Stimulated activated CD4-positive, alpha-beta T cell treated with anti-CD3 and anti-CD28 coated beads, Interleukin-12 subunit alpha, Interleukin-12 subunit beta, amount 100 ng/mL, for 24 hours (primary cell): ENCODE measurements around the gene MYOM3.
"Not testable (repeated sequence)": the region's sequence is repeated elsewhere in the genome, so short reads cannot be mapped to it uniquely, and the experiment has no call there.

ENCODE experiments used
- DNase-seq, 2 experiments: peaks; one replicate each; pipeline ENCODE4 v3.0.0-alpha.2; 2020; ENCODE audit warnings: low read depth in 2 of 2

Gene MYOM3

DNA sequence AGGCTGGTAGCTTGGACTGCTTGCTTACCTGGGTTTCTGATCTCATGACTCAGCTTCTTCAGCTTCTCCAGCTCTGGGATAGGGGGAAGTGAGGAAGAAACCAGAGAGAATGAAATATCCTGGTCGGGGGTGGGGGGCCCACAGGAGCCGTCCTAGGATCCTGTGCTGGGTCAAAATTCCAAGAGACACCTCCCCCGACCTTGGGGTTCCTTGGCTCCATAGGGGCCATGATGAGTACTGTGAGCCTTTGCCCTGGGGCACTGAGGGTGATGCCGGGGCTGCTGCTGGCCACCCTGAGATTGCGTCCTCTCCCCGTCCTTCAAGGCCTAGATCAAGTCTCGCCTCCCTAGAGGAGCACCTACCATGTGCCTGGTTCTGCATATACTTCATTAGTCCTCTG lies 40.0 kb downstream of the MYOM3 start:
- DNase-seq: no peak

DNA sequence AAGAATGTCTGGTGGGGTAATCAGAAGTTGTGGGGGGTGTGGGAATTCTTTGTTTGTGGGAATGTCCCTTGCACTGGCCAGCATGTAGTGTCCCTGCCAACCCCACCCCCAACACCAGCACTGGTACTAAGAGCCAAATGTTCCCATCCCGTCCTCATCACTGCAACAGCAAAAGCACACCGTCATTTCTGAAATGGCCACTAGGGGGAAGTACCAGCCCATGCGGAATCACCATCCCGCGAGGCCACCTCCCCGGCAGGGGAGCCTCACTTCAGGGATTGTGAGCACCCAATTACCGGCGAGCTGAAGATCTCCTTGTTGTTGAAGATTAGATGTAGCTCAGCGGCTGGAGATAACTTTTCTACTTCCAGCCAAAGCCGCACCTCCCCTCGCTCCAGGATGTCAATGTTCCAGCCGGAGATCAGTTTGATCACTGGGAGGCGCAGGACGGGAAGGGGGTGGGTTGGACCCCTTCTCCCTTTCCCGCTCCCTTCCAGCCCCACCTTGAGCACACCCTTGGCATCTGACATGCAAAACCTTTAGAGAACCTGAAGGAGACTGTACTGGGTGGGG lies 41.0 kb downstream of the MYOM3 start:
- peak; percentile 57 to 65 for DNase-seq

DNA sequence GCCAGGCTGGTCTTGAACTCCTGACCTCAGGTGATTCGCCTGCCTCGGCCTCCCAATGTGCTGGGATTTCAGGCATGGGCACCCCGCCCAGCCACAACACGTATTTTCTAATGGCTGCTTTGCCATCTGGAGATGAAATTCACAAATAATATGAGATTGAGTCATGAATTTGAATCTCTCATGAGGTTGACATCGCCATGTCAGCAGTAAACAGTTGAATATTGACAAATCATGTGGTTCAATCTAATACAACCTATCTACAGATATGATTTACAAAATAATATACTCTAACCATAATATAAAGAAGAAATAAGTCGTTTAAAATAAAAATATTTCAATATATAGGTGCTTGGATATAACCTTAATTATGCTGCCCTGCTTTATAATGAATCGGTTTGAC lies 42.1 kb downstream of the MYOM3 start:
- DNase-seq: no peak

DNA sequence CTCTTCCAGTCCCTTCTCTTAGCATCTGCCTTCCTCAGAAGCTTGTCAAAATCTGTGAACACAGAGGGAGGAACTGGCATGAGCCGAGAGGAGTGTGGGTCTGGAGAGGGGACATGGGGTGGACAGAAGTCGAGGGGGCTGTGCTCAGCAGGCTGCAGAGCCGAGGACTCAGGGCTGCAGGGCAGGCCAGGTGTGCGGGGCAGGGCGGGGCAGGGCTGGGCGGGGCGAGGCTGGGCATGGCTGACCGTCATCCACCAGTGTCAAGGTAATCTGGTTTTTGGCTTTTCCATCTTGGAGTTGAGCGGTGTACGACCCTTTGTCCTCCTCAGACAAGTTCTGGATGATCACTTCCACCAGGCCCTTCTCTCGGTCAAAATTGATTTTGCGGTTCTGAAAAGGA lies 44.0 kb downstream of the MYOM3 start:
- DNase-seq: no peak

DNA sequence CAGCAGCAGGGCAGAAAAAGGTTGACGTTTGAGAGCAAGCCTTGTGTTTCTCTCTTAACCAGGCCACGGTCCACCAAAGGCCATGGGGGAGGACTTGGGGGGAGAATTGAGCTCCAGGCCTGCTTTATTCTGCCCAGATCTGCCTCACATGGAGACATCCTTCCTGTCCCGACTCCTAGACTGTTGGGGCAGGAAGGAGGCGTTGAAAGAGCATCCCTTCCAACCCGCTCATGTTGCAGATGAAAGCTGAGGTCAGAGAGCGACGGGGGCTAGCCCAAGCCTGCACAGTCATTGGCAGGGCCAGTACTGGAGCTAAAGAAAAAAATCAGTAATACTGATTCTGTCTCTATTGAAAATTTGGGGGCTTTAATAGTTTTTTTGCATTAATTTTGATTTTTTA lies 46.6 kb downstream of the MYOM3 start:
- DNase-seq: no peak

DNA sequence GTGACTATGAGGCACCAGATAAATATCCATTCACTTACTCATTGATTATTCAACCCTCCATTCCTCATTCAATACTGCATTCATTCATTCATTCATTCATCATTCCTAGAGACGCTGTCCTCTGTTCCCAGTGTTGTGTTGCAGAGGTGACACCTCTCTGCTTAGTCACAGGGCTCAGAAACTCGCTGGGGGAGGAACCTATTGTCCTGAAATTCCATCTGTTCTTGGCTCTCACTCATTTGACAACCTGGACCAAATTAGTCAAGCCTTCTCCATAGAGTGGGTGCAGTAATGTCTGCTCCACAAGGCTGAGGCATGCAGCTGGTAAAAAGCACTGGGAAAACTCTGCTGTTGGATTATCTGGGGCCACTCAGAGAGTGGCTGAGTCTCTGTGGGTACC lies 49.7 kb downstream of the MYOM3 start:
- no peak for DNase-seq

DNA sequence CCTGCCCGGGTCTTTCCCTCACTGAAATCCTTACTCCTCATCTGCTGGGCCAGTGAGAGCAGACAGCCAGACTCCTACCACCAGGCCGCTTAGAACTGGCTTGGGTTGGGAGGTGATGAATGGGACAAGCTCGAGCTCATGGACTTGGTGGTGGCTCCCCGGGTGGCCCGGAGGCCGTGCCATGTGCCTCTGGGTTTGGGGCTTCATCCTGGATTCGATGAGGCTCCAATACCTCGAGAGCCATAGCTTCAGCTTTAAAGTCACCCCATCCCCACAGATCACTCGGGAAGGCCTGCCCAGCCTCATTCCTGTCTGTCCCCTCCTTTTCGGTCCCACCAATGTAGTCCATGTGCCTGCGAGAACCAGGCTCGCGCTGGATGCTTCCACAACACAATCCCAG lies 51.5 kb downstream of the MYOM3 start:
- no peak for DNase-seq

DNA sequence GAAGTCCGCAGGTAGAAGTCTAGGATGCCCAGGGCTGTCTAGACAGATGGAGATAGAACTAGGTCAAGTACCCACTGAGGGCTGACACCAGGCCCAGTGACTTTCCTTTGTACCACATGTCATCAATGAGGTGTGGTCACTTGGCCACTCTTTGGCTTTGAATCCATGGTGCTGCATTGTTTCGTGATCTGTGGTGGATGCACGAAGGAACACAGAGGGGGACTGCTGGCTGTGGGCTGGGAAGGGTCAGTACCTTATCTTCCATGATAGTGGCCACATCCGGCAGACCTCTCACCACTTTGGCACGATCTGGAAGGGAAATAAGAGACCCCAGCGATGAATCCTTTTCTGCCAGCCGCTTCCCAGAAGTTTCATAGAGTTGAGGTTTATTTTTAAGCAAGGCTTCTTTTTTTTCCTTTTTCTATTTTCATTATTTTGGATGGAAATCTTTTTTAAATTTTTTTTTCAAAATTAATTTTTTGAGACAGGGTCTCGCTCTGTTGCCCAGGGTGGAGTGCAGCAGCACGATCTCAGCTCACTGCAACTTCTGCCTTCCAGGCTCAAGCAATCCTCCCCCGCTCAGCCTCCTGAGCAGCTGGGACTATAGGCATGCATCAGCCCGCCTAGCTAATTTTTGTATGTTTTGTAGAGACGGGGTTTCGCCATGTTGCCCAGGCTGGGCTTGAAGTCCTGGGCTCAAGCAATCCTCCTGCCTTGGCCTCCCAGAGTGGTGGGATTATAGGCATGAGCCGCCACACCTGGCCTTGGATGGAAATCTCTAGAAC lies 53.1 kb downstream of the MYOM3 start:
- DNase-seq: no peak

DNA sequence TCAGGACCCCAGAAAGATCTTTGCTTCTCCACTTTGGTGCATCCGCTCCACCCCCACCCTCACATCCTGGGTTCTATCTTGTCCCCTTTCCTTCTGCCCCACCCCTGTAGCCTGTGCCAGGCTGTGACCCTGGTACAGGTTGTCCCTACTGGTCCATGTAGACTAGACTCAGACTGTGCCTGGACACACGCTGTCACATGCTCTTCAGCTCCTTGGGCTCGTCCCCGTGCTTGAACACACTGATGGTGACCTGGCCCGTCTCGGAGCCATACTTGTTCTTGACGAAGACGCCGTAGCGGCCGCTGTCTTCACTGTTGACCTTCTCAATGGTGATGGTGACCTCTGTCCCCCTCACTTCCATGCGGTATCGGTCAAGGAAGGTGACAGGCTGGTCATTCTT lies 54.8 kb downstream of the MYOM3 start:
- no peak for DNase-seq

DNA sequence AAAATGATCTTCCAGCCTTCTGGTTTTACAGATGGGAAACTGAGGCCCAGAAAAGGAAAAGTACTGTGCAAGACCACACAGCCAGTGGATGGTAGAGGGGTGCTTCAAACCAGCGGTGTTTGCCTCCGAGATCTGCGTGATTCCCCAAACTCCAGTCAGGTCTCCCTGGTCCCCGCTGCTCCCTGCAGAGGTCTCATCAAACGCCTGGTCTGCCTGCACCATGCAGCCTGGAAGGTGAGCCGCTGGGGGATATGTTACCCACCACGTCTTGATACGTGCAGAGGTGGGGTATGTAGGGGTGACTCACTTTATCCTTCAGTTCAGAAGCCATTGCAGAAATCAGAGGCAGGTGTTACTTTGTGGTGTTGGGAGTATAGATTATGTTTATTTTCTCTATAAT lies 56.3 kb downstream of the MYOM3 start:
- DNase-seq: no peak

DNA sequence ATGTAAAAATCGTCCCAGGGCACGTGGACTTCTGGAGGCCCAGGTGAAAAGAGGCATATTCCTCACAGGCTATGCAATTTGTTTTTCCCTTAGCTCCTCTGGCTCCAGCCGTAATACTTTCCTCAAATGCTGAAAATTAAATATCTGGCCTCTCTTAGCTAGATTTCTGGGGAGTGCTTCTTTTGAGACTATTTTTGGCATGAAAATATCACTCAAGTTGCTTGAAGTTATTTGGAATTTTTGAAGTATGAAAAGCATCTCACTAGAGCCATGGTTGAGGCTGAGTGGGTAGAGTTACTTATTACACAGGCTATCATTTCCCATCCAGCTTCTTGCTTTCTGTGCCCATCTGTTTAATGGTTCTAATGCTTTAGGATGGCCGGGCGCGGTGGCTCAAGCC lies 59.7 kb downstream of the MYOM3 start:
- no peak for DNase-seq

DNA sequence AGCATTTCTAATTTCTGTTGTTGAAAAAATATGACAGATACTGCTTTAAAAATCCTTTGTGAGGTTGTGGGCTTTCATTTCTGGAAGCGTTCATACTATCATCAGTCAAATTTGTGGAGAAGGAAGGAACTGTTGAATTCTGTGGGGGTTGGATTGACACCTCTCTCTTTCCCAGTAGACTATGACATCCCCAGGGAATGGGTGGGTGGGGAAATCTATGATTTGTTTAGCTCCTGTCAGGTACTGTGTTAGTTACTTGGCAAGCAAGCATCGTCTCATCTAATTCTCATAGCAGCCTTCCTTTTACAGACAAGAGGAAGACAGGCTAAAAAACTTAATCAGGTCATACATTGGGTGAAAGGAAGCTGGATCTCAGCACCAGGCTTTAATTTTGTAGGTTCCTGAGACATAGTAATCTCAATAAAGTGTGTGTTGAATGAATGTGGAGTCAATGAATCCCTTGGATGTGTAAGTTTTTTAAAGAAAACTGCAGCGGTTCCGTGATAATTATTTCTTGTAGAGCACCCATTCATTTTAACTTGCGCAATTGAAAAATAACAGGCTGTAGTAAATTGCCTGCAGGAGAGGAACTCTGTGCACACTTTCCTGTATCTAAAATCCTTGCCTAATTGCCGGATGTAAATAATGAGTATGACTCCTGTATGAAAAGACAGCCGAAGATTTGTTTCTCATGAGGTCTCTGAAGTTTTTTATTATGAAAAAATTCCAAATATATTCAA lies 60.6 kb downstream of the MYOM3 start:
- no peak for DNase-seq

DNA sequence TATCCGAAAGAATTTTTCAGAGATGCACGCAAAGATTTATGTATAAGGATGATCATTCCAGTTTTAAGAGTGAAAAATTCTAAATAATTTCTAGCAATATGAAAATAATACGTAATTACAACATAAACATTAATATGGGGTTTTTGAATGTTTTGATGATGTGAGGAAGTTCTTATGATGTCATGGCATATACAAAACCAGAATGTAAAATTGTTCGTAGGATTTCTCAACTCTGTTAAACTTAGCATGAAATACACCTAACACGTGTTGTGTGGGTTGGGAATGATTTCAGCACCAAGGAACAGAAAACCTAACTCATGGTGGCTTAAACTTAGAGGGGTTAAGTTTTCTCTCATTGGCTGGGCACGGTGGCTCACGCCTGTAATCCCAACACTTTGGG lies 62.2 kb downstream of the MYOM3 start:
- no peak for DNase-seq

DNA sequence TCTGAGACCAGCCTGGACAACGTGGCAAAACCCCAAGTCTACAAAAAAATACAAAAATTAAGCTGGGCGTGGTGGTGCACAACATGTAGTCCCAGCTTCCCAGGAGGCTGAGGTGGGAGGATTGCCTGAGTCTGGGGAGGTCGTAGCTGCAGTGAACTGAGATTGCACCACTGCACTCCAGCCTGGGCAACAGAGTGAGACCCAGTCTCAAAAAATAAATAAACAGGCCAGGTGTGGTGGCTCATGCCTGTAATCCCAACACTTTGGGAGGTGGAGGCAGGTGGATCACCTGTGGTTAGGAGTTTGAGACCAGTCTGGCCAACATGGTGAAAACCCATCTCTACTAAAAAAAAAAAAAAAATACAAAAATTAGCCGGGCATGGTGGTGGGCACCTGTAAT lies 63.0 kb downstream of the MYOM3 start:
- DNase-seq: not testable (repeated sequence)

DNA sequence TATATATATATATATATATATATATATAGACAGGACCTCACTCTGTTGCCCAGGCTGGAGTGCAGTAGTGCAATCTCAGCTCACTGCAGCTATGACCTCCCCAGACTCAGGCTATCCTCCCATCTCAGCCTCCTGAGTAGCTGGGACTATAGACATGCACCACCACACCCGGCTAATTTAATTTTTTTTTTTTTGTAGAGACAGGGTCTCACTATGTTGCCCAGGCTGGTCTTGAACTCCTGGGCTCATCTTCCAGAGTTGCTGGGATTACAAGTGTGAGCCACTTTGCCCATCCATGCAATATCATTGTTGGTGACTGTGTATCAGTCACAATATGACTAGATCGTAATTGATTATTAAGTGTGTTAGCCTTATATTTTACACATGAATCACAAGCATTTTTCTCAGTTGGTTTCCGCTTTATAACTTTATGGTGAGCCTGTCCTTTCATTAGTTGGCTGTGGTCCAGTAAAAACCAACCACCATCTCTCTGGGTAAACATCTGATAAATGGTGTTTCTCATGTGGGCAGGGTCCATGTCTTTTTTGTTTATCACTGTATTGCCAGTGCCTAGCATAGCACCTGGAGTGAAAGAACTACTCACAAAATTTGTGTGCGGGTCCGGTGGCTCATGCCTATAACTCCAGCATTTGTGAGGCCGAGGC lies 63.6 kb downstream of the MYOM3 start:
- no peak for DNase-seq

DNA sequence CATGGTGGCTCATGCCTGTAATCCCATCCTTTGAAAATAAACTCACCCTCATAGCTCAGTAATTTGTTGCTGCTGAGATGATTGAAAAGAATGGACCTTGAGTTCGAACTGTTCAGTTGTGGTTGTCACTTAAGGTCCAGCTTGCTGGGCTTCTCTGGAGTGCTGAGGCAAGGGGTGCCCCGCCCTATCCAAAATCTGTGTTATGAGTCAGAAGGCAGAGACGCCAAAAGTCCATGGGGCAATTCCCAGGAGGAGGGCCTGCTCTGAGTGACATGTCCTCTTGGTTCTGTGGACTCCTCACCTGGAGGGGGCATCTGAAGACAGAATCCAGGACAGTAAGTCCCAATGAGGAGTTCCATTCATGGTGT lies 64.8 kb downstream of the MYOM3 start:
- no peak for DNase-seq

DNA sequence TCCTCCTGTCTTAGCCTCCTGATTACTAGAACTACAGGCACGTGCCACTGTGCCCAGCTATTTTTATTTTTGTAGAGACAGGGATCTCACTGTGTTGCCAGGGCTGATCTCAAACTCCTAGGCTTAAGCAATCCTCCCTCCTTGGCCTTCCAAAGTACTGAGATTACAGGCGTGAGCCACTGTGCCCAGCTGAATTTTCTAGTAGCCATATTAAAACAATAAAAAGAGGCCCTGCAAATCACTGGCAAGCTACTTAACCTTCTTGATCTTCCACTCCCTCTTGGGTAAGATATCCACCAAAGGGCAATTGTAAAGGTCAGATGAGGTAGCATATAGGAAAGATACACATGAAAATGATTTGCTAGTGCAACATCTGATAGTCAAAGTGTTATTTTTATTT lies 66.2 kb downstream of the MYOM3 start:
- DNase-seq: no peak

DNA sequence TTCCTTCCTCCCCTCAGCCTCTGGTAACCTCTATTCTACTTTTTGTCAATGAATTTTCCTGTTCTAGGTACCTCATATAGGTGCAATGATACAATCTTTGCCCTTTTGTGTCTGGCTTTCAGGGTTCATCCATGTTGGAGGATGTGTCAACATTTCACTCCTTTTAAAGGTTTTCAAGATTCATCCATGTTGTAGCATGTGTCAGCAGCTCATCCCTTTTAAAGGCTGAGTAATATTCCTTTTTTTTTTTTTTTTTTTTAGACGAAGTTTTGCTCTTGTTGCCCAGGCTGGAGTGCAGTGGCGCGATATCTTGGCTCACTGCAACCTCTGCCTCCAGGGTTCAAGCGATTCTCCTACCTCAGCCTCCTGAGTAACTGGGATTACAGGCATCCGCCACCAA lies 67.3 kb downstream of the MYOM3 start:
- DNase-seq: not testable (repeated sequence)

DNA sequence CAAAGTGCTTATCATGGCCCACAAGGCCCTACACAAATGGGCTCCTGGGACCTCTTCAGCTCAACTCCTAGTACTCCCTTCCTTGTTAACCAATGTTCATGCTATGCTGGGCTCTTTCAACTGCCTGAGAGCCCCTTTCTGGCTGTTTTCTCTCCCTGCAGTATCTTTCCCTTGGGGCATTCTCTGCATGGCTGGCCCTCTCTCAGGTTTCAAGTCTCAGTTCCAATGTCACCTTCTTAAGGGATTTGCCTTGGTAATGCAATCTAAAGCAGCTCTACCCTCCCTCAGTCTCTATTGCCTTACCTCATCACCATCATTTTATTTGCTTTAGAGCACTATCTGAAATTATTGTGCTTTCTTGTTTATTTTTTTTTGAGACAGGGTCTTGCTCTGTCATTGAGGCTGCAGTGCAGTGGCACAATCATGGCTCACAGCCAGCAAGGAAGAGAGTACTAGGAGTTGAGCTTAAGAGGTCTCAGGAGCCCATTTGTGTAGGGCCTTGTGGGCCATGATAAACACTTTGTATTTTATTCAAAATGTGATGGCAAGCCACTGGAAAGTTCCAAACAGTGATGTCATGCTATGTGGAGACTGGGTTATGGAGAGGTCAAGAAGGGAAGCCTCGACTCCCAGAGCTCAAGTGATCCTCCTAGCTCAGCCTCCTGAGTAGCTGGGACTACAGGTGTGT lies 68.4 kb downstream of the MYOM3 start:
- no peak for DNase-seq

DNA sequence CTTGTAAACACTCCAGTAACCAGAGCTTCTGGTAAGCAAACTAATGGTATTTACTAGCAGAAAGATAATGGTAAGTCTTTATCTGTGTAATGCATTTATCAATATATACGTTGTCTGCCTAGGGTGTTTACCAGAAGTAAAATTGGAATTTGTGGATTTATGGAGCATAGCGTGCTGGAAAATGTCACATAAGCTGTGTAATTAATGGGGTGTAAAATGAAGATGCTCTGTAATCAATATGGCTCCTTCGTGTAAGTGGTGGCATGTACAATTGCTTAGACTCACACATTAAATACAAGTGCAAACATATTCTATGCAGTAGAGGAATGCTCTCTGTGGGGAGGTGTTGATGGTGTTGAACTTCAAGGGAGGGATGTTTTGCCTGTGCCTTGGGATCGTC lies 69.6 kb downstream of the MYOM3 start:
- no peak for DNase-seq

DNA sequence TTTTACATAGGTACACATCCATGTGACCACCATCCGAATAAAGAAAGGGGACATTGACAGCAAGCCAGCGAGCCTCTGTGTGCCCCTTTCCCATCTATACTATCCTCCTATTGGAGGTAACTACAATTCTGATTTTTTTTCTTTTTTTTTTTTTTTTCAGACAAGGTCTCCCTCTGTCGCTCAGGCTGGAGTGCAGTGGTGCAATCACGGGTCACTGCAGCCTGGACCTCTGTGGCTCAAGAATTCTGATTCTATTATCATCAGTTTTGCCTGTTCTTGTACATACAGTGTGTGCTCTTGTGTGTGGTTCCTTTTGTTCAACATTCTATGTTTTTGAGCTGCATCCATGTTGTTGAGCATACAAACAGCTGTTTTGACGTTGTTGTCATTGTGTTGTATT lies 75.8 kb downstream of the MYOM3 start:
- no peak for DNase-seq

DNA sequence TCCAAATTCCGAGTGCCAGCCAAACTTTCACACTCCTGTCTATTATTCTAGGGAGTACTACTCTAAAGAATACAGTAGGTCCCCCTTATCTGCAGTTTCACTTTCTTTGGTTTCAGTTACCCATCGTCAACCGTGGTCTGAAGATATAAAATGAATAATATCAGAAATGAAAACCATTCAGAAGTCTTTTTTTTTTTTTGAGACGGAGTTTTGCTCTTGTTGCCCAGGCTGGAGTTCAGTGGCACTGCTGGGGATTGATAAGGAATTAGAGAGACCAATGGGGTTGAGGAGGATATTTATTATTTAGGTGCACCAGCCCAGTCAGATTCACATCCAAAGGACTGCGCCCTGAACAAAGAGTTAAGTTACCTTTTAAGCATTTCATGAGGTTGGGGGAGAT lies 79.0 kb downstream of the MYOM3 start:
- no peak for DNase-seq
